Brain microvascular endothelial cell (primary cell): ENCODE measurements around the gene CREB3L4.

Source experiments
- DNase-seq: peaks from one replicate; pipeline ENCODE4 v3.0.0-alpha.2; 2020
- H3K27ac ChIP-seq: fragments of 250-450 bp; sonication (Bioruptor Pico); 2 replicates; pipeline ENCODE4 v1.5.1; 2020; ENCODE audit warnings: mild to moderate bottlenecking, moderate library complexity
- H3K27me3 ChIP-seq: fragments of 250-450 bp; sonication (Bioruptor Pico); replicated peaks from 2 replicates; pipeline ENCODE4 v1.5.1; 2020; ENCODE audit warnings: mild to moderate bottlenecking
- H3K36me3 ChIP-seq: fragments of 250-450 bp; sonication (Bioruptor Pico); replicated peaks from 2 replicates; pipeline ENCODE4 v1.5.1; 2020; ENCODE audit warnings: mild to moderate bottlenecking
- H3K4me3 ChIP-seq: 2 replicates; pipeline ENCODE4 v1.5.1; 2011; ENCODE audit warnings: low read depth, mild to moderate bottlenecking, control low read depth, low read length, moderate library complexity
- in situ Hi-C: cut with HindIII; loops from 2 replicates; pipeline ENCODE4 v1.10.0; 2017; ENCODE audit warnings: low sequenced_read_pairs, low pct_ligation_motif_present
- TF ChIP-seq, protein P1 (sequence below): IDR thresholded peaks from 2 replicates; pipeline ENCODE4 v1.5.1; 2011; ENCODE audit warnings: low read depth, mild to moderate bottlenecking, moderate library complexity, low read length, control low read depth, inconsistent platforms; ENCODE audit errors: missing control alignments

Gene CREB3L4

DNA sequence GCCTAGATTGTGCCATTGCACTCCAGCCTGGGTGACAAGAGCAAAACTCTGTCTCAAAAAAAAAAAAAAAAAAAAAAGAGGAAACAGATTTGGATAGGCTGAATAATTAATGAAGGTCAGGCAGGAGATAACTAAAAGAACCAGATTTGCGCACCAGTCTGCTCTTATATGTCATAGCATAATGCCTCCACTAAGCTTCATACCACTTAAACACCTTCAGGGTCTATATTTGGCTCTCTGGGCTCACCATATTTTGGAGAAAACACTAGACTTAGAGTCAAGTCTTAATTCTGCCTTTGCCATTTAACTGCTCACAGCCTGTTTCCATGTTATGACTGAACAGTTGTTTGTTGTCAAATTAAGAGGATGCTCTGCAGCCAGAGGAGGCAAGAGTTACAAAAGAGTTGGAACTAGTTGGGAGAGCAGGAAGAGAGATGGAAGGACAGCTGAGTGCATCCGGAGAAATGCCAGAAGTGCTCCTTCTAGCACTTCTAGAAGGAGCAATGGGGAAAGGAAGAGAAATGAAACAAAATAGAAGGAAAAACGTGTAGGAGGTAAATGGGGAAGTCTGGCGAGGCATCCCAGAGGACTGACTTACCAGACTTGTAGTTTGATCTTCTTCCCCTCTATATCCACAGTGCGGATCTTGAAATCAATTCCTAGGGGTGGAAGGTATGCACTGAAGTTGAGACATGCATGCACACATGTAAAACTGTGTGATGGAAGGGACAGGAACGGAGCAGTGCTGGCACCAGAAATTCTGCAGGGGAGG lies 16.6 kb downstream of the CREB3L4 start:
- Histone ChIP-seq H3K36me3 (peaks cover 24% of the 10 kb centered on the region), H3K4me3 (peak overlapping the region; percentile 71), H3K27ac (no peak overlapping the region), H3K27me3 (no peaks in the 10 kb centered on the region)
- TF ChIP-seq, protein P1, sequence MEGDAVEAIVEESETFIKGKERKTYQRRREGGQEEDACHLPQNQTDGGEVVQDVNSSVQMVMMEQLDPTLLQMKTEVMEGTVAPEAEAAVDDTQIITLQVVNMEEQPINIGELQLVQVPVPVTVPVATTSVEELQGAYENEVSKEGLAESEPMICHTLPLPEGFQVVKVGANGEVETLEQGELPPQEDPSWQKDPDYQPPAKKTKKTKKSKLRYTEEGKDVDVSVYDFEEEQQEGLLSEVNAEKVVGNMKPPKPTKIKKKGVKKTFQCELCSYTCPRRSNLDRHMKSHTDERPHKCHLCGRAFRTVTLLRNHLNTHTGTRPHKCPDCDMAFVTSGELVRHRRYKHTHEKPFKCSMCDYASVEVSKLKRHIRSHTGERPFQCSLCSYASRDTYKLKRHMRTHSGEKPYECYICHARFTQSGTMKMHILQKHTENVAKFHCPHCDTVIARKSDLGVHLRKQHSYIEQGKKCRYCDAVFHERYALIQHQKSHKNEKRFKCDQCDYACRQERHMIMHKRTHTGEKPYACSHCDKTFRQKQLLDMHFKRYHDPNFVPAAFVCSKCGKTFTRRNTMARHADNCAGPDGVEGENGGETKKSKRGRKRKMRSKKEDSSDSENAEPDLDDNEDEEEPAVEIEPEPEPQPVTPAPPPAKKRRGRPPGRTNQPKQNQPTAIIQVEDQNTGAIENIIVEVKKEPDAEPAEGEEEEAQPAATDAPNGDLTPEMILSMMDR = no peak
- in situ Hi-C loops = no loop called here
- no peak for DNase-seq

DNA sequence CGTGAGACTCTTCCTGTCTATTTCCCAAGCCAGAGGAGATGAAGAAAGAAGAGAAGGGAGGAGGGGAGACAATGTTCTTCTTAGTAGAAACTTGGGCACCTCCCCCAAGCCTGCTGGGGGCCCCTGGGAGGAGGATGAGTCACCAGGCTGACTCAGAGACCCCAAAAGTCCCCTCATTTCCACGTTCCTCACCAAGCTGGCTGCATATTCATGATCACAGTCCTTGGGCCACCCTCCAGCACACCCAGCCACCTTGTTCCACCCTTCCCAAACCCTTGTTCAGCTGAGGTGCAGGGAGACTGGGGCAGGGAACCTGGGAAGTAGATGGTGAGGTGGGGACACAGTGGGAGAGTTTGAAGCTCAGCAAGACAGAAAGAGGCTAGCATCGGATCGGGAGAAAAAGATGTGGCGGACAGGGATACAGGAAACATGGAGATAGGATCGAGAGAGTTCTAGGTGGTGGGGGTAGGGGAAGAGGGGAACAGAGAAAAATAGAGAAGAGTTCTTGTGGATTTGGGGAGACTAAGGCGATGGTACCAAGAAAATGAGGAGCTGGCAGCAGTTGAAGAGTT lies 17.7 kb downstream of the CREB3L4 start:
- peak overlapping the region; percentile 56 for H3K27ac ChIP-seq
- H3K36me3 ChIP-seq = peaks cover 24% of the 10 kb centered on the region
- in situ Hi-C loops = no loop called here
- no peaks in the 10 kb centered on the region for H3K27me3 ChIP-seq
- peak overlapping the region; percentile 71 for H3K4me3 ChIP-seq
- TF ChIP-seq, protein P1 = no peak
- DNase-seq = peak; percentile 62

- no peaks in the 10 kb centered on the region for H3K27me3 ChIP-seq
- peak within 1 kb of the TSS; percentile 56 for H3K27ac ChIP-seq
- DNase-seq = peak; percentile 67
- H3K4me3 ChIP-seq = peak within 1 kb of the TSS; percentile 71
- peaks cover 21% of the 10 kb centered on the region for H3K36me3 ChIP-seq
- in situ Hi-C loops = no loop called here
- TF ChIP-seq, protein P1 = no peak
These were observed 18.4 kb downstream of the CREB3L4 start, which contains the start of gene RAB13 for GRCh38 chr1:153985941-153986761. TSS of gene RAB13 (minus strand) at chr1:153986339. CDS start at chr1:153986236, 103 bp downstream.

DNA sequence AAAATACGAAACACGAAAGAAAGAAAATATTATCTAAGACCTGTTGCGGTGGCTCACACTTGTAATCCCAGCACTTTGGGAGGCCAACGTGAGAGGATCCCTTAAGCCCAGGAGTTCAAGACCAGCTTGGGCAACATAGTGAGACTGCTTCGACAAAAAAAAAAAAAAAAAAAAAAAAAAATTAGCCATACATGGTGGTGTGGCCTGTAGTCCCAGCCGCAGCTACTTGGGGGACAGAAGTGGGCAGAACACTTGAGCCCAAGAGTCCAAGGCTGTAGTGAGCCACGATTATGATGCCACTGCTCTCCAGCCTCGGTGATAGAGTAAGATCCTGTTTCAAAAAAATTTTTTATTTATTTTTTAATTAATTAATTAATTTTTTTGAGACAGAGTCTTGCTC lies 19.9 kb downstream of the CREB3L4 start:
- Histone ChIP-seq H3K36me3 (peaks cover 22% of the 10 kb centered on the region), H3K27me3 (no peaks in the 10 kb centered on the region), H3K27ac (no peak overlapping the region), H3K4me3 (no peak overlapping the region)
- in situ Hi-C loops = no loop called here
- no peak for DNase-seq
- TF ChIP-seq, protein P1 = no peak

DNA sequence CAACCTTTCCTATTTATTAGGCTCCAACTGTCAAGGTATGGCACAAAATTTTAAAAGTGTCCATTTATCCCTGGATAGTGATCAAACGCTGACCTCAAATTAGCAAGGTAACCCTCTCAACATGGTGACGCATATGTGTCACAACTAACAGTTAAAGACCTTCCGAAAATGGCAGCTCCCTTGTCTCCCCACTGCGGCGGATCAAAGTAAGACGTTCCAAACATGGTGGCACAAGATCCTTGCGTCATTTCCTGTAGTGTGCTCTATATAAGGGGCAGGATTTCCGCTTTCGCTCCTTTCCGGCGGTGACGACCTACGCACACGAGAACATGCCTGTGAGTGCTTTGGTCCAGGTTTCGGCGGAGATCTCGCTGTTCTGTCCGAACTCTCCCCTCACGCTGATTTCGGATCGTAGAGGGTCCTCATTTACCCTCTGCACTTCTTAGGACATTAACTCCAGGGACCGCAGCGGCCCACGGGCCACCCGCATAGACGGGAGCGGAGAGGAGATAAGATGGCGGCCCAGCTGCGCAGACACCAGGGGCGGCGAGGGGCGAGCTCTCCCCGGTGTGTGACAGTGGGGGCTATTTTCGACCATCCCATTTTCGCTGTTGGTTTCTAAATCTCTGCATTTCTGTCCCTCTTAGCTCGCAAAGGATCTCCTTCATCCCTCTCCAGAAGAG lies 22.9 kb downstream of the CREB3L4 start, which contains the start of gene RPS27:
TSS of gene RPS27 (plus strand) at position 295 of the 683 bp plus-strand sequence. CDS start at position 330, 35 bp downstream.
- peak within 1 kb of the TSS; percentile 97 for H3K4me3 ChIP-seq
- DNase-seq = peak; percentile 97
- in situ Hi-C loops = no loop called here

More for the DNA sequence above, 22.9 kb downstream of the CREB3L4 start, which contains the start of gene RPS27:
- TF ChIP-seq, protein P1 = no peak
- Histone ChIP-seq H3K27ac (peak within 1 kb of the TSS; percentile 92), H3K36me3 (peaks cover 28% of the 10 kb centered on the region), H3K27me3 (no peaks in the 10 kb centered on the region)
